HepG2 (cell line): ENCODE results near the gene ADAMTS8.

Experiments
- ATF3 ChIP-seq: sonication (generic); formaldehyde crosslinking; IDR thresholded peaks from 2 replicates; pipeline ENCODE4 v1.4.0; 2020; ENCODE audit warnings: missing genetic modification reagents
- CTCF ChIP-seq: sonication (generic); formaldehyde crosslinking; IDR thresholded peaks from 2 replicates; pipeline ENCODE4 v1.5.0; 2020; ENCODE audit warnings: mild to moderate bottlenecking, missing genetic modification reagents, moderate library complexity
- EP300 ChIP-seq, 3 experiments: sonication (generic) in 1 of 3; formaldehyde crosslinking in 1 of 3; IDR thresholded peaks; 2 replicates each; pipeline versions ENCODE4 v1.5.1 to v1.6.1; 2011 to 2020; ENCODE audit warnings: low read depth in 2 of 3, low read length in 2 of 3, borderline replicate concordance in 1 of 3, improper control_type of control experiment in 1 of 3, mild to moderate bottlenecking in 1 of 3, missing genetic modification reagents in 1 of 3, moderate library complexity in 1 of 3
- JUND ChIP-seq: sonication (generic); formaldehyde crosslinking; IDR thresholded peaks from 2 replicates; pipeline ENCODE4 v1.8.0; 2022; ENCODE audit warnings: mild to moderate bottlenecking, missing genetic modification reagents
- POLR2A ChIP-seq, 2 experiments: IDR thresholded peaks; 2 replicates each; pipeline ENCODE4 v1.6.1; 2011; ENCODE audit warnings: low read depth in 2 of 2, low read length in 2 of 2, mild to moderate bottlenecking in 1 of 2, moderate library complexity in 1 of 2; ENCODE audit not compliant: insufficient read depth in 1 of 2
- REST ChIP-seq, 2 experiments: IDR thresholded peaks; 2 replicates each; pipeline ENCODE4 v1.6.1; 2011 to 2012; ENCODE audit warnings: low read length in 2 of 2, borderline replicate concordance in 1 of 2, low read depth in 1 of 2, mild to moderate bottlenecking in 1 of 2, moderate library complexity in 1 of 2
- SETDB1 ChIP-seq: sonication (generic); formaldehyde crosslinking; IDR thresholded peaks from 2 replicates; pipeline ENCODE4 v1.5.1; 2020; ENCODE audit warnings: missing genetic modification reagents, mild to moderate bottlenecking, borderline replicate concordance
- SMAD1 ChIP-seq: sonication (generic); formaldehyde crosslinking; IDR thresholded peaks from 2 replicates; pipeline ENCODE4 v1.4.0; 2020; ENCODE audit warnings: missing genetic modification reagents, low read depth, mild to moderate bottlenecking, borderline replicate concordance
- ZBTB44 ChIP-seq: sonication (generic); formaldehyde crosslinking; IDR thresholded peaks from 2 replicates; pipeline ENCODE4 v1.4.0; 2020; ENCODE audit warnings: missing genetic modification reagents
- ZNF230 ChIP-seq: sonication (generic); formaldehyde crosslinking; IDR thresholded peaks from 2 replicates; pipeline ENCODE4 v1.4.0; 2020; ENCODE audit warnings: mild to moderate bottlenecking, missing genetic modification reagents
- ZNF546 ChIP-seq: sonication (generic); formaldehyde crosslinking; conservative IDR thresholded peaks from 2 replicates; pipeline ENCODE4 v1.8.1; 2023; ENCODE audit warnings: mild to moderate bottlenecking, missing genetic modification reagents

- TF ChIP-seq SMAD1 (CRISPR knock-in tag) (no peak), JUND (no peak), ZNF546 (CRISPR knock-in tag) (no peak), REST (IDR thresholded peaks at IDR 0.05; ENCODE audit: borderline replicate concordance in 1 of 2, low read depth in 1 of 2, low read length in 2 of 2) (no peak), POLR2A (IDR thresholded peaks at IDR 0.05; ENCODE audit: insufficient read depth in 1 of 2, low read depth in 2 of 2, low read length in 2 of 2) (no peak), SETDB1 (CRISPR knock-in tag) (no peak), ATF3 (no peak), ZBTB44 (CRISPR knock-in tag) (no peak), ZNF230 (CRISPR knock-in tag) (no peak), EP300 (IDR thresholded peaks at IDR 0.05; ENCODE audit: low read depth in 2 of 2, low read length in 2 of 2) (no peak), EP300 (CRISPR knock-in tag; IDR thresholded peaks at IDR 0.05; ENCODE audit: borderline replicate concordance) (no peak), CTCF (CRISPR knock-in tag) (no peak)
Observed at GRCh38 chr11:130422251-130422995, 6.0 kb downstream of the ADAMTS8 start.
